Cardiac muscle cell (in vitro differentiated cells and primary cell): ENCODE results near the gene SLC35F2. TPM values are rescaled to one million over a fixed set of nuclear protein-coding genes. Genes with fewer than 3 reads are reported as not detected.

Experiments
- DNase-seq, 2 donors: peaks; one replicate each; pipeline versions ENCODE4 v3.0.0 to v3.0.0-alpha.2; 2010 to 2017; ENCODE audit warnings: low read depth in 1 of 2, low spot score in 1 of 2
- H3K27ac ChIP-seq: fragments of 200-600 bp; sonication (generic); 2 replicates; pipeline ENCODE4 v1.5.1; 2016
- H3K27me3 ChIP-seq: fragments of 200-600 bp; sonication (generic); 2 replicates; pipeline ENCODE4 v1.6.0; 2016; ENCODE audit warnings: control low read depth
- H3K36me3 ChIP-seq: fragments of 200-600 bp; sonication (generic); 2 replicates; pipeline ENCODE4 v1.5.1; 2016; ENCODE audit warnings: control low read depth
- H3K4me1 ChIP-seq: fragments of 200-600 bp; sonication (generic); 2 replicates; pipeline ENCODE4 v1.8.1; 2017; ENCODE audit warnings: low read depth, mild to moderate bottlenecking, mixed run types
- H3K4me3 ChIP-seq: fragments of 200-600 bp; sonication (generic); 2 replicates; pipeline ENCODE4 v1.5.1; 2016; ENCODE audit warnings: mild to moderate bottlenecking
- H3K9me3 ChIP-seq: fragments of 200-600 bp; sonication (generic); 2 replicates; pipeline ENCODE4 v1.5.1; 2017; ENCODE audit warnings: low read depth, mild to moderate bottlenecking, control low read depth
- polyA plus RNA-seq: library from polyadenylated mRNA; unstranded; fragments of >200 nt; fragmentation: Nextera tagmentation; extraction: Ambion mirVana; gene quantifications from 2 replicates; pipeline ENCODE4 v1.2.1, GENCODE V29; 2016
- total RNA-seq: library from RNA; depleted of rRNA; stranded (reverse); fragments of >200 nt; gene quantifications from 2 replicates; pipeline ENCODE4 v1.2.3, GENCODE V29; 2016
- TF ChIP-seq, protein P1 (sequence below): IDR thresholded peaks from 2 replicates; pipeline ENCODE4 v1.5.1; 2012; ENCODE audit warnings: low read depth, mild to moderate bottlenecking, low read length

Gene SLC35F2
- total and polyA plus RNA-seq, 2 experiments from 2014 or later: 6.9 to 10.1 TPM

DNA sequence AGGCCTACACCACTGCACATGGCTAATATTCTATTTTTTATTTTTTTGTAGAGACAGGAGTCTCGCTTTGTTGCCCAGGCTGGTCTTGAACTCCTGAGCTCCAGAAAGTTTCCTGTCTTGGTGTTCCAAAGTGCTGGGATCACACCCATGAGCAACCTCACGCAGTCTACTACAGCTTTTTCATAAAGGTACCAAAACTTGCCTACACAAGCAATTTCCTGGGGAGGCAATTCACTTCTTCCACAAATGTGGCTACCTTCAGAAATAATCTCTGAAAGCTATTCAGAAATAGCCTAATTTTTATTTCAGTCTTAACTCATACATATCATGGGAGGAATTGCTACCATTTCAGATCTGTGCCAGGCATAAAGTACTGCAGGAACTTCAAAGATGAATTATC lies 11.4 kb downstream of the SLC35F2 start:
- no peaks in the 10 kb centered on the region for H3K36me3 ChIP-seq

DNA sequence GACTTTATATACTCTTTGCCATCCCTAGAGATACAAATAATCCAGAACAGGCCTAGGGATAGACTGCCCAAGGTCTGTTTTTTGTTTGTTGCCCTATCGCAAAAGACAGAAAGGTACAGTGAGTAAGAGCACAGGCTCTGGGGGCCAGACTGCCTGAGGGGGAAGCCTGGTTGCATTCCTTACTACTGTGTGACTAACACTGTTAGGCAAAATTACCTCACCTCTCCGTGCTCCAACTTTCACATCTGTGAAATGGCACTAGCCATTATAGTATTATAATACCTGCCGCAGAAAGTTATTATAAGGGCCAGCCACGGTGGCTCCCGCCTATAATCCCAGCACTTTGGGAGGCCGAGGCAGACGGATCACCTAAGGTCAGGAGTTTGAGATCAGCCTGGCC lies 14.5 kb downstream of the SLC35F2 start:
- H3K36me3 ChIP-seq: no peaks in the 10 kb centered on the region
- no peaks in the 10 kb centered on the region for H3K4me1 ChIP-seq
- TF ChIP-seq, protein P1, sequence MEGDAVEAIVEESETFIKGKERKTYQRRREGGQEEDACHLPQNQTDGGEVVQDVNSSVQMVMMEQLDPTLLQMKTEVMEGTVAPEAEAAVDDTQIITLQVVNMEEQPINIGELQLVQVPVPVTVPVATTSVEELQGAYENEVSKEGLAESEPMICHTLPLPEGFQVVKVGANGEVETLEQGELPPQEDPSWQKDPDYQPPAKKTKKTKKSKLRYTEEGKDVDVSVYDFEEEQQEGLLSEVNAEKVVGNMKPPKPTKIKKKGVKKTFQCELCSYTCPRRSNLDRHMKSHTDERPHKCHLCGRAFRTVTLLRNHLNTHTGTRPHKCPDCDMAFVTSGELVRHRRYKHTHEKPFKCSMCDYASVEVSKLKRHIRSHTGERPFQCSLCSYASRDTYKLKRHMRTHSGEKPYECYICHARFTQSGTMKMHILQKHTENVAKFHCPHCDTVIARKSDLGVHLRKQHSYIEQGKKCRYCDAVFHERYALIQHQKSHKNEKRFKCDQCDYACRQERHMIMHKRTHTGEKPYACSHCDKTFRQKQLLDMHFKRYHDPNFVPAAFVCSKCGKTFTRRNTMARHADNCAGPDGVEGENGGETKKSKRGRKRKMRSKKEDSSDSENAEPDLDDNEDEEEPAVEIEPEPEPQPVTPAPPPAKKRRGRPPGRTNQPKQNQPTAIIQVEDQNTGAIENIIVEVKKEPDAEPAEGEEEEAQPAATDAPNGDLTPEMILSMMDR: no peak
- H3K9me3 ChIP-seq: no peaks in the 10 kb centered on the region
- no peaks in the 10 kb centered on the region for H3K27me3 ChIP-seq
- DNase-seq: peak in 1 of 2 donors; percentile 14
- no peak overlapping the region for H3K27ac ChIP-seq
- no peak overlapping the region for H3K4me3 ChIP-seq

More for the DNA sequence above, 11.4 kb downstream of the SLC35F2 start:
- no peak overlapping the region for H3K27ac ChIP-seq
- no peaks in the 10 kb centered on the region for H3K4me1 ChIP-seq
- no peak for DNase-seq
- TF ChIP-seq, protein P1: no peak
- H3K27me3 ChIP-seq: no peaks in the 10 kb centered on the region
- no peak overlapping the region for H3K4me3 ChIP-seq
- H3K9me3 ChIP-seq: no peaks in the 10 kb centered on the region

DNA sequence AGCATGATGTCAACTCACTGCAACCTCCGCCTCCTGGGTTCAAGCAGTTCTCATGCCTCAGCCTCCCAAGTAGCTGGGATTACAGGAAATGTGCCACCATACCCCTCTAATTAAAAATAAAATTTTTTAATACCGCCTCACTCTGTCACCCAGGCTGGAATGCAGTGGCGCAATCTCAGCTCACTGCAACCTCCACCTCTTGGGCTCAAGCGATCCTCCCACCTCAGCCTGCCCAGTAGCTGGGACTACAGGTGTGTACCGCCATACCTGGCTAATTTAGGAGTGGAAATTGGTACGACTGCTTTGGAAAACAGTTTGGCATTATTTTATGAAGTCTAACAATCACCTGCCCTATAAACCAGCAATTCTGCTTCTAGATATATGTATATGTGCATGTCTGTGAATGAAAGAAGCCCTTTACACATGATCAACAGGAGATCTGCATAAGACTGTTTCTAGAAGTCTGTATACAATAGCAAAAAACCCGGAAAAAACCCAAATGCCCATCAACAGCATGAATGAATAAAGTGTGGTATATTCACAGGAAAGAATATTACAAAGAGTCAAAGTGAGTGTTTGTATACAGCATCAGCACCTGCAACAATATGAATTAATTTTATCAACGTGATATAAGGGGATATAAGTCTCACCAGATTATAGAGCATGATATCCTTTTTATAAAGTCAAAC lies 16.0 kb downstream of the SLC35F2 start:
- TF ChIP-seq, protein P1: no peak
- no peak for DNase-seq
- Histone ChIP-seq H3K27me3 (no peaks in the 10 kb centered on the region), H3K4me3 (no peak overlapping the region), H3K4me1 (no peaks in the 10 kb centered on the region), H3K36me3 (no peaks in the 10 kb centered on the region), H3K27ac (no peak overlapping the region), H3K9me3 (no peaks in the 10 kb centered on the region)

DNA sequence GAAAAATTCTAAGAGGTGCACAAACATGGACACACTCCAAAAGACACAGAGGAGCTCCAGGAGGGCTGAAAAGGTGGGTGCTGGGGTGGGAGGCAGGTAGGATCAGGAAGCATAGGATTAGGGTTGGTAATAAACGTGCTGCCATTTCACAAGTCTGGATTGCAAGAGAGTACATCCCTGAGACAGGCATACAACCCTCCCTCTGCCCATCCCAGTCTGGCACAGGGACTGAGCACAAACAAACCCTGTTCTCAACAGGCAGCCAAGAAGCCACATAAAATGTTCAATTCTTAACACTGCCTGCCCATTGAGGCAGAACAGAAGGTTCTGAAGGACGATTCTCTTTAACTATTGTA lies 18.5 kb downstream of the SLC35F2 start:
- no peak overlapping the region for H3K4me3 ChIP-seq
- no peaks in the 10 kb centered on the region for H3K9me3 ChIP-seq

DNA sequence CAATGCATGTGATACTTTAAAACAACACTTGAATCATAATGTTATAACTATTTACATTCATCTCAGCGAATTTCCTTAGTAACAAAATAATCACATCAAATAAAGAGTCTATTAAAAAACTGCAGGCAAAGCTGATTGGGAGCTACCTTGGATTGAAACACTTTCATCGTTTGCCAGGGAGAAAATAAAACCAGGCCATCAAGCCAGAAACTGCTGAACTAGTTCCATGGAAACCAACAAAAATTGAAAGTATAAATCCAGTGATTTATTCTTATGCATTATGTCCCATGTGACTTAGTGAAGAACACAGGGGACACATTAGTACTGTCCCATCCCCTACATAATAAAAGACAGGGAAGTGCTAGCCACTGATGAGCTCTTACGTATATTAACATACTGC lies 21.7 kb downstream of the SLC35F2 start:
- Histone ChIP-seq H3K4me3 (no peak overlapping the region), H3K36me3 (no peaks in the 10 kb centered on the region), H3K9me3 (no peaks in the 10 kb centered on the region), H3K27me3 (no peaks in the 10 kb centered on the region), H3K4me1 (no peaks in the 10 kb centered on the region), H3K27ac (no peak overlapping the region)
- TF ChIP-seq, protein P1: no peak
- no peak for DNase-seq

More for the DNA sequence above, 18.5 kb downstream of the SLC35F2 start:
- TF ChIP-seq, protein P1: no peak
- H3K4me1 ChIP-seq: no peaks in the 10 kb centered on the region
- H3K27ac ChIP-seq: no peak overlapping the region
- H3K36me3 ChIP-seq: no peaks in the 10 kb centered on the region
- no peaks in the 10 kb centered on the region for H3K27me3 ChIP-seq
- DNase-seq: no peak
